ENCODE measurements around the gene RPL22L1.

- no peak for TF ChIP-seq POLR2A (IDR thresholded peaks at IDR 0.05; ENCODE audit: low read depth, low read length)
- TF ChIP-seq POLR2AphosphoS5 (IDR thresholded peaks at IDR 0.05; ENCODE audit: low read depth, low read length) = no peak
Measured at GRCh38 chr3:170914690-170915089, 44.7 kb upstream of the RPL22L1 start.

All from GM12892 (cell line).